Stimulated activated CD4-positive, alpha-beta T cell treated with anti-CD3 and anti-CD28 coated beads, TNF-alpha, amount 100 ng/mL, for 1 hour (primary cell): ENCODE measurements around the gene DCUN1D3.

Experiments used
- DNase-seq, 3 donors: peaks; one replicate each; pipeline ENCODE4 v3.0.0-alpha.2; 2020; ENCODE audit warnings: low read depth in 3 of 3, low spot score in 1 of 3

DCUN1D3 gene

GRCh38 chr16:20889625-20890275 is 10.4 kb downstream of the DCUN1D3 start:
- no peak for DNase-seq

- no peak for DNase-seq
Observed at GRCh38 chr16:20887207-20887606, 13.0 kb downstream of the DCUN1D3 start.

- DNase-seq, result no peak
Observed at GRCh38 chr16:20886320-20886719, 13.8 kb downstream of the DCUN1D3 start.

GRCh38 chr16:20884240-20884556 is 16.0 kb downstream of the DCUN1D3 start:
- DNase-seq, result no peak

GRCh38 chr16:20883554-20884239 is 16.5 kb downstream of the DCUN1D3 start:
- DNase-seq, result no peak

GRCh38 chr16:20881503-20881878 is 18.7 kb downstream of the DCUN1D3 start:
- DNase-seq, result no peak

GRCh38 chr16:20880867-20881502 is 19.2 kb downstream of the DCUN1D3 start:
- no peak for DNase-seq

- no peak for DNase-seq
Observed at GRCh38 chr16:20879175-20880040, 20.8 kb downstream of the DCUN1D3 start.

- DNase-seq, result no peak
Observed at GRCh38 chr16:20878682-20879147, 21.4 kb downstream of the DCUN1D3 start.

GRCh38 chr16:20875355-20875650 is 24.9 kb downstream of the DCUN1D3 start:
- no peak for DNase-seq

- no peak for DNase-seq
Observed at GRCh38 chr16:20874088-20874581, 26.0 kb downstream of the DCUN1D3 start.

GRCh38 chr16:20873331-20873730 is 26.8 kb downstream of the DCUN1D3 start:
- DNase-seq, result no peak

- DNase-seq, result no peak
Observed at GRCh38 chr16:20871941-20872815, 28.0 kb downstream of the DCUN1D3 start.

GRCh38 chr16:20871258-20871657 is 28.9 kb downstream of the DCUN1D3 start:
- DNase-seq, result no peak

- no peak for DNase-seq
Observed at GRCh38 chr16:20870122-20870820, 29.9 kb downstream of the DCUN1D3 start.

- DNase-seq, result no peak
Observed at GRCh38 chr16:20868890-20869289, 31.3 kb downstream of the DCUN1D3 start.

- DNase-seq, result no peak
Observed at GRCh38 chr16:20867585-20867984, 32.6 kb downstream of the DCUN1D3 start.

- no peak for DNase-seq
Observed at GRCh38 chr16:20866801-20867200, 33.4 kb downstream of the DCUN1D3 start.

GRCh38 chr16:20866145-20866772 is 33.9 kb downstream of the DCUN1D3 start:
- DNase-seq, result no peak
